Stimulated activated CD8-positive, alpha-beta memory T cell treated with anti-CD3 and anti-CD28 coated beads, Interleukin-7, amount 100 ng/mL, for 48 hours (primary cell): ENCODE measurements around the gene CNP.
A peak's percentile ranks its signal among the peaks of the same experiment; 100 is the strongest.

Experiments
- DNase-seq, 2 donors: peaks; one replicate each; pipeline ENCODE4 v3.0.0-alpha.2; 2020; ENCODE audit warnings: low read depth in 1 of 2; ENCODE audit errors: extremely low read depth in 1 of 2

Gene CNP

GRCh38 chr17:41941168-41941567, 25.4 kb upstream of the CNP start:
- DNase-seq, result no peak

GRCh38 chr17:41942626-41943373, 23.8 kb upstream of the CNP start:
- DNase-seq, result no peak

- no peak for DNase-seq
Observed at GRCh38 chr17:41943492-41943891, 23.1 kb upstream of the CNP start.

GRCh38 chr17:41944943-41945342, 21.7 kb upstream of the CNP start:
- no peak for DNase-seq

GRCh38 chr17:41948762-41949460, 17.7 kb upstream of the CNP start:
- DNase-seq, result no peak

GRCh38 chr17:41956522-41956921, 10.1 kb upstream of the CNP start:
- no peak for DNase-seq

- DNase-seq, result no peak
Observed at GRCh38 chr17:41957031-41957868, 9.3 kb upstream of the CNP start.

- no peak for DNase-seq
Observed at GRCh38 chr17:41957869-41958439, 8.6 kb upstream of the CNP start.

- no peak for DNase-seq
Observed at GRCh38 chr17:41959030-41959335, 7.6 kb upstream of the CNP start.

GRCh38 chr17:41959336-41960095, 7.1 kb upstream of the CNP start:
- no peak for DNase-seq

GRCh38 chr17:41962111-41962510, 4.5 kb upstream of the CNP start:
- no peak for DNase-seq

- DNase-seq, result peak in 1 of 2 donors; percentile 53
Observed at GRCh38 chr17:41962768-41963434, 3.7 kb upstream of the CNP start.

GRCh38 chr17:41965694-41966462, 717 bp upstream of the CNP start:
- DNase-seq, result peak; percentile 41 to 62

- DNase-seq, result no peak
Observed at GRCh38 chr17:41967141-41967920, 736 bp downstream of the CNP start.

GRCh38 chr17:41967921-41968578, 1.5 kb downstream of the CNP start:
- DNase-seq, result no peak

- no peak for DNase-seq
Observed at GRCh38 chr17:41968676-41969075, 2.1 kb downstream of the CNP start.

- DNase-seq, result no peak
Observed at GRCh38 chr17:41970901-41971331, 4.3 kb downstream of the CNP start.
